A549 (cell line): ENCODE data around the gene REXO5. TPM values are rescaled to one million over a fixed set of nuclear protein-coding genes. Genes with fewer than 3 reads are reported as not detected.

Experiments used
- ATAC-seq, 2 experiments: fragments of 200-7000 bp in 1 of 2; fragments of >200 bp in 1 of 2; cut with Nextera tagmentation in 1 of 2; cut with Tn5 transposase in 1 of 2; 3 replicates each; pipeline versions ENCODE4 v1.8.0 to v1.9.1; 2018 to 2020; ENCODE audit warnings: mild to moderate bottlenecking in 1 of 2, moderate library complexity in 1 of 2
- CTCF ChIA-PET: fragments of 300-600 bp; sonication (Branson Sonifier 250); formaldehyde crosslinking; extraction: SDS; loops from one replicate; lab custom pipeline; 2021; ENCODE audit warnings: antibody characterized with exemption, inconsistent platforms; lab: Yijun Ruan, JAX
- POLR2A ChIA-PET: fragments of 350-600 bp; formaldehyde crosslinking; extraction: SDS; loops from one replicate; lab custom pipeline; 2021; ENCODE audit warnings: antibody characterized with exemption, inconsistent platforms; lab: Yijun Ruan, JAX
- DNase-seq, 2 experiments: peaks; one replicate each; pipeline versions ENCODE4 v3.0.0 to v3.0.0-alpha.2; 2011 to 2016; ENCODE audit warnings: low read depth in 1 of 2, low spot score in 1 of 2
- FAIRE-seq: peaks from 2 replicates; lab custom pipeline; 2011; peaks lifted over from hg19 to GRCh38; lab: Jason Lieb, UNC
- H3K27ac ChIP-seq, 2 experiments: fragments of >200 bp; sonication (Bioruptor Twin); formaldehyde crosslinking; 3 replicates each; pipeline ENCODE4 v1.5.1; 2016 to 2017
- H3K4me1 ChIP-seq: fragments of >200 bp; sonication (Bioruptor Twin); formaldehyde crosslinking; 3 replicates; pipeline ENCODE4 v1.6.1; 2016
- H3K4me2 ChIP-seq: fragments of >200 bp; sonication (Bioruptor Twin); formaldehyde crosslinking; 3 replicates; pipeline ENCODE4 v1.6.1; 2016
- H3K4me3 ChIP-seq: fragments of >200 bp; sonication (Bioruptor Twin); formaldehyde crosslinking; 3 replicates; pipeline ENCODE4 v1.5.1; 2016
- H3K9me3 ChIP-seq: fragments of >200 bp; sonication (Bioruptor Twin); formaldehyde crosslinking; 3 replicates; pipeline ENCODE4 v1.6.1; 2016
- BHLHE40 ChIP-seq: IDR thresholded peaks from 2 replicates; pipeline ENCODE4 v1.6.1; 2012; ENCODE audit warnings: low read depth, low read length, inconsistent platforms
- CBX2 ChIP-seq: fragments of 200-600 bp; sonication (generic); IDR thresholded peaks from 2 replicates; pipeline ENCODE4 v1.6.1; 2016; ENCODE audit warnings: low read depth, mild to moderate bottlenecking, borderline replicate concordance
- CHD2 ChIP-seq: fragments of 150-350 bp; IDR thresholded peaks from 2 replicates; pipeline ENCODE4 v1.6.1; 2014; ENCODE audit warnings: low read length; ENCODE audit not compliant: partially characterized antibody
- CTCF ChIP-seq: fragments of >200 bp; sonication (Bioruptor Twin); formaldehyde crosslinking; IDR thresholded peaks from 3 replicates; pipeline ENCODE4 v1.5.1; 2016
- FOSB ChIP-seq: fragments of 250-450 bp; sonication (Bioruptor Pico); IDR thresholded peaks from 2 replicates; pipeline ENCODE4 v1.5.0; 2020; ENCODE audit warnings: mild to moderate bottlenecking, moderate library complexity
- FOSL2 ChIP-seq, 2 experiments: fragments of 450-650 bp in 1 of 2; fragments of >200 bp in 1 of 2; sonication (Bioruptor Twin) in 1 of 2; formaldehyde crosslinking; IDR thresholded peaks; 2 replicates each; pipeline versions ENCODE4 v1.5.0 to v1.6.1; 2016 to 2020; ENCODE audit warnings: mild to moderate bottlenecking in 1 of 2, moderate library complexity in 1 of 2
- GATA3 ChIP-seq: IDR thresholded peaks from 2 replicates; pipeline ENCODE4 v1.6.1; 2012; ENCODE audit warnings: borderline replicate concordance
- HDAC2 ChIP-seq: fragments of 200-600 bp; sonication (generic); IDR thresholded peaks from 2 replicates; pipeline ENCODE4 v1.6.1; 2016
- HES2 ChIP-seq: fragments of >200 bp; sonication (Bioruptor Twin); formaldehyde crosslinking; IDR thresholded peaks from 2 replicates; pipeline ENCODE4 v1.6.1; 2016
- HOXA7 ChIP-seq: fragments of 250-450 bp; sonication (Bioruptor Pico); IDR thresholded peaks from 2 replicates; pipeline ENCODE4 v1.5.0; 2020; ENCODE audit warnings: mild to moderate bottlenecking, moderate library complexity
- HOXB13 ChIP-seq: fragments of 250-450 bp; sonication (Bioruptor Pico); IDR thresholded peaks from 2 replicates; pipeline ENCODE4 v1.5.0; 2020; ENCODE audit warnings: low read depth, mild to moderate bottlenecking, moderate library complexity
- JUN ChIP-seq, 2 experiments: fragments of >200 bp; sonication (Bioruptor Twin); formaldehyde crosslinking; IDR thresholded peaks; 2 replicates in 1 of 2; 3 replicates in 1 of 2; pipeline ENCODE4 v1.6.1; 2016 to 2017
- JUNB ChIP-seq: fragments of >200 bp; sonication (Bioruptor Twin); formaldehyde crosslinking; IDR thresholded peaks from 2 replicates; pipeline ENCODE4 v1.6.1; 2016
- MAFK ChIP-seq: fragments of 450-650 bp; IDR thresholded peaks from 2 replicates; pipeline ENCODE4 v1.6.1; 2014; ENCODE audit not compliant: partially characterized antibody
- MAX ChIP-seq: IDR thresholded peaks from 2 replicates; pipeline ENCODE4 v1.6.1; 2012
- MAZ ChIP-seq: fragments of 150-350 bp; IDR thresholded peaks from 2 replicates; pipeline ENCODE4 v1.6.1; 2014; ENCODE audit warnings: antibody characterized with exemption, low read depth, low read length, borderline replicate concordance
- MYC ChIP-seq: IDR thresholded peaks from 2 replicates; pipeline ENCODE4 v1.6.1; 2012; ENCODE audit warnings: mild to moderate bottlenecking, inconsistent platforms, low read length, improper control_type of control experiment, borderline replicate concordance
- NPAS2 ChIP-seq: fragments of 250-450 bp; sonication (Bioruptor Pico); IDR thresholded peaks from 2 replicates; pipeline ENCODE4 v1.8.0; 2022; ENCODE audit warnings: mild to moderate bottlenecking, moderate library complexity, borderline replicate concordance
- RAD21 ChIP-seq, 2 experiments: fragments of >200 bp in 1 of 2; sonication (Bioruptor Twin) in 1 of 2; formaldehyde crosslinking in 1 of 2; IDR thresholded peaks in 1 of 2; conservative IDR thresholded peaks in 1 of 2; 2 replicates in 1 of 2; 3 replicates in 1 of 2; pipeline ENCODE4 v1.6.1; 2012 to 2018; ENCODE audit warnings: inconsistent platforms in 1 of 2
- RNF2 ChIP-seq: fragments of 200-600 bp; sonication (generic); IDR thresholded peaks from 2 replicates; pipeline ENCODE4 v1.6.1; 2016; ENCODE audit warnings: low read depth, mild to moderate bottlenecking, antibody characterized with exemption, moderate library complexity, borderline replicate concordance
- SMC3 ChIP-seq: fragments of >200 bp; sonication (Bioruptor Twin); formaldehyde crosslinking; IDR thresholded peaks from 3 replicates; pipeline ENCODE4 v1.6.1; 2018; ENCODE audit warnings: inconsistent platforms
- SREBF2 ChIP-seq: fragments of 450-650 bp; IDR thresholded peaks from 2 replicates; pipeline ENCODE4 v1.6.1; 2014; ENCODE audit warnings: mild to moderate bottlenecking, moderate library complexity
- TP53 ChIP-seq: fragments of 250-450 bp; sonication (Bioruptor Pico); IDR thresholded peaks from 2 replicates; pipeline ENCODE4 v1.5.0; 2021; ENCODE audit warnings: mild to moderate bottlenecking, moderate library complexity
- ZNF302 ChIP-seq: fragments of 250-450 bp; sonication (Bioruptor Pico); IDR thresholded peaks from 2 replicates; pipeline ENCODE4 v1.9.0; 2021; ENCODE audit warnings: inconsistent platforms, mild to moderate bottlenecking, moderate library complexity
- ZSCAN20 ChIP-seq: fragments of 250-450 bp; sonication (Bioruptor Pico); IDR thresholded peaks from 2 replicates; pipeline ENCODE4 v1.8.0; 2022; ENCODE audit warnings: mild to moderate bottlenecking, moderate library complexity
- WGBS: methylation state at CpG from one replicate; pipeline ENCODE4 v1.1.6; 2017; ENCODE audit errors: missing lambda C conversion rate; 5-methylcytosine and 5-hydroxymethylcytosine counted together
- polyA plus RNA-seq, 4 experiments: library from polyadenylated mRNA; depleted of rRNA in 3 of 4; stranded (reverse); fragments of >200 nt; fragmentation: RNase III in 1 of 4; extraction: RNeasy Plus Mini Kit Qiagen cat#74134 plus additional on column Dnase treatment in 1 of 4; gene quantifications; 2 replicates in 3 of 4; 3 replicates in 1 of 4; pipeline ENCODE4 v1.2.3, GENCODE V29; 2011 to 2017
- TF ChIP-seq, protein P1 (sequence below): fragments of 250-450 bp; sonication (Bioruptor Pico); IDR thresholded peaks from 2 replicates; pipeline ENCODE4 v1.5.0; 2020; ENCODE audit warnings: low read depth, mild to moderate bottlenecking, moderate library complexity
- TF ChIP-seq, protein P2 (sequence below): fragments of 150-350 bp; IDR thresholded peaks from 2 replicates; pipeline ENCODE4 v1.6.1; 2014; ENCODE audit warnings: low read depth, mild to moderate bottlenecking, low read length

Gene REXO5
- polyA plus RNA-seq, 2 of the 4 experiments (the other 2 are of a cell fraction), result 4.0 to 5.1 TPM

DNA sequence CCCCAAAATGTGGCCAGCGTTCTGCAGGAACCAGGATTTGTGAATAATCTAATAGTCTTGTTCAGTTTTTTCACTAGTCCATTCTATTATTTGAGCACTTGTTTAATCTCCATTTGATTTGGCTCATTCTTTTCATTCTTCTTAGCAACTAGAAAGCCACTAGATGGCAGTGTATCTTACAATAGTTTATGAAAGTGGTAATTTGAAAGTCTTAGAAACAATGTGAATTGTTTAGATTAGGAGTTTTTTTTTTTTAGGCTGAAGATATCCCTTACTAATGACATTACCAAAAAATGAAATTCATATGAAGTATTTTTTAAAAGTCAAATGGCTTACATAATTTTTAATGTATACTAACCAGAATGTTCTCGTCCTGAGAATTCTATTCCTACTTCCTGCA, 6.7 kb upstream of the REXO5 start:
- FAIRE-seq (peak; percentile 54), ATAC-seq (no peak), DNase-seq (no peak)
- Histone ChIP-seq H3K9me3 (no peaks in the 10 kb centered on the region), H3K4me3 (no peak overlapping the region), H3K4me2 (no peak overlapping the region), H3K27ac (no peak overlapping the region), H3K4me1 (no peaks in the 10 kb centered on the region)
- CTCF ChIA-PET, result interaction anchor here (0.7 to 1.9 kb wide), 7 partner anchors 7 to 120 kb away, joined by 3 to 8 read pairs (median 3); no protein-coding TSS in a partner anchor
- WGBS, result 57% methylated on average over 2 of the region's 2 CpGs
- POLR2A ChIA-PET, result no interaction called here
- no peak for TF ChIP-seq ZNF302
- no peak for TF ChIP-seq MYC
- no peak for TF ChIP-seq ZSCAN20 (CRISPR knock-in tag)
- TF ChIP-seq HDAC2, result no peak
- TF ChIP-seq TP53 (CRISPR knock-in tag), result no peak
- no peak for TF ChIP-seq CBX2
- TF ChIP-seq RAD21 (conservative IDR thresholded peaks at IDR 0.05 in 1 of 2, IDR thresholded peaks at IDR 0.05 in 1 of 2), result peak; percentile 25 to 36; a peak in 4 of 5 replicates
- TF ChIP-seq RNF2, result no peak
- no peak for TF ChIP-seq SREBF2
- peak; percentile 52 for TF ChIP-seq CTCF
- TF ChIP-seq SMC3, result peak; percentile 51
- TF ChIP-seq FOSL2 (IDR thresholded peaks at IDR 0.05), result no peak
- TF ChIP-seq FOSL2 (CRISPR knock-in tag; IDR thresholded peaks at IDR 0.05), result no peak
- TF ChIP-seq BHLHE40, result no peak
- TF ChIP-seq JUN (IDR thresholded peaks at IDR 0.05), result no peak
- TF ChIP-seq, protein P1, sequence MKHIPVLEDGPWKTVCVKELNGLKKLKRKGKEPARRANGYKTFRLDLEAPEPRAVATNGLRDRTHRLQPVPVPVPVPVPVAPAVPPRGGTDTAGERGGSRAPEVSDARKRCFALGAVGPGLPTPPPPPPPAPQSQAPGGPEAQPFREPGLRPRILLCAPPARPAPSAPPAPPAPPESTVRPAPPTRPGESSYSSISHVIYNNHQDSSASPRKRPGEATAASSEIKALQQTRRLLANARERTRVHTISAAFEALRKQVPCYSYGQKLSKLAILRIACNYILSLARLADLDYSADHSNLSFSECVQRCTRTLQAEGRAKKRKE (CRISPR knock-in tag), result no peak
- no peak for TF ChIP-seq GATA3
- TF ChIP-seq NPAS2, result no peak

GRCh38 chr16:20801278-20801677, 5.0 kb upstream of the REXO5 start:
- no peak overlapping the region for H3K4me2 ChIP-seq
- no peak for TF ChIP-seq MAX
- peak; percentile 38 for TF ChIP-seq MAFK
- no peak for DNase-seq
- no peak for ATAC-seq
- CTCF ChIA-PET, result no interaction called here
- WGBS, result 63% methylated on average over 1 of the region's 1 CpG
- no peaks in the 10 kb centered on the region for H3K4me1 ChIP-seq
- no peaks in the 10 kb centered on the region for H3K9me3 ChIP-seq
- FAIRE-seq, result no peak
- POLR2A ChIA-PET, result no interaction called here
- no peak overlapping the region for H3K4me3 ChIP-seq
- no peak overlapping the region for H3K27ac ChIP-seq

DNA sequence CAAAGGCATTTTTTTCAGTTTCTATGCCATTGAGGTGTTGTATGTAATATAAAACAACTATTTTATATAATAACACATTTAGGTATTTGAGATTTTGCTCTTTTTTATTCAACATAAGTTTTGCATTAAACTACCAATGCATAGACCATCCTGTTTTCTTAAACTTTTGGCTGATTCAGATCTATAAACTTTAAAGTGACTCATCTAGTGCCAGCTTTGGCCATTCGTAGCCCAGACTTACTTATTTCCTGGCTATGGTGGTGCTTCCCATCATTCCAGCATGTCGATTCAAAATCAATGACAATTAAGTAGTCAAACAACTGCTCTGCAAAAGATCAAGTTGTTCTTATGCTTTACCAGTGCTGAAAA, 3.2 kb upstream of the REXO5 start:
- H3K27ac ChIP-seq, result no peak overlapping the region
- peaks cover 7% of the 10 kb centered on the region; the same call in 1 of the 3 replicates for H3K4me1 ChIP-seq
- H3K9me3 ChIP-seq, result no peaks in the 10 kb centered on the region
- ChIA-PET CTCF (interaction anchor here (1.6 kb wide), 1 partner anchor 280 kb away, joined by 5 read pairs; no protein-coding TSS in a partner anchor), POLR2A (no interaction called here)
- no peak for DNase-seq
- WGBS, result 66% methylated on average over 2 of the region's 2 CpGs
- H3K4me3 ChIP-seq, result no peak overlapping the region
- no peak for FAIRE-seq
- no peak for TF ChIP-seq FOSB (CRISPR knock-in tag)
- no peak for TF ChIP-seq ZNF302
- no peak for TF ChIP-seq HOXB13 (CRISPR knock-in tag)
- TF ChIP-seq GATA3, result no peak
- no peak for TF ChIP-seq BHLHE40
- no peak for TF ChIP-seq MAZ
- no peak for TF ChIP-seq HES2
- no peak for TF ChIP-seq HOXA7
- no peak for TF ChIP-seq RAD21 (conservative IDR thresholded peaks at IDR 0.05 in 1 of 2, IDR thresholded peaks at IDR 0.05 in 1 of 2)
- TF ChIP-seq SMC3, result no peak
- TF ChIP-seq, protein P2, sequence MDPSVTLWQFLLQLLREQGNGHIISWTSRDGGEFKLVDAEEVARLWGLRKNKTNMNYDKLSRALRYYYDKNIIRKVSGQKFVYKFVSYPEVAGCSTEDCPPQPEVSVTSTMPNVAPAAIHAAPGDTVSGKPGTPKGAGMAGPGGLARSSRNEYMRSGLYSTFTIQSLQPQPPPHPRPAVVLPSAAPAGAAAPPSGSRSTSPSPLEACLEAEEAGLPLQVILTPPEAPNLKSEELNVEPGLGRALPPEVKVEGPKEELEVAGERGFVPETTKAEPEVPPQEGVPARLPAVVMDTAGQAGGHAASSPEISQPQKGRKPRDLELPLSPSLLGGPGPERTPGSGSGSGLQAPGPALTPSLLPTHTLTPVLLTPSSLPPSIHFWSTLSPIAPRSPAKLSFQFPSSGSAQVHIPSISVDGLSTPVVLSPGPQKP, result no peak
- TF ChIP-seq JUNB, result no peak
- no peak for TF ChIP-seq CHD2
- no peak overlapping the region for H3K4me2 ChIP-seq
- ATAC-seq, result no peak
